ENCODE data around the gene SSH2.

Gene SSH2

DNA sequence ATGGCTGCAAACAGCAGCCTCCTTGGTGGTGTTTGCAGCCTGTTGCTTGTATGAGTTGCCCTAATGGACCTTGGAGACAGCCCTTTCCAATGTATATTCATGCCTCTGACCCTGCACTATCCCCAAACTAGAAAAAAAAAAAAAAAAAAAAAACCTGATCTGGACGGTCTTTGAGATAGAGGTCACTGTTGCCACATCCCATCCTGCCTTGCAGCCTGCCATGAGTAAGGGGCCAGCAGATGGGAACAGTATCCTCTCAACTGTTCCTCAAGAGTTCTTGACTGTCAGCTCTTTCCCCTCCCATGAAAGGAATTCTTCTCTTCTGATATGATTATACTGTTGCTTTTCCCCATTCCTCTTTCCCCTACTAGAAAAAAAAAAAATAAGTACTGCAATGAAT, 152.4 kb downstream of the SSH2 start:
- DNase-seq (ENCODE audit: low read depth): no peak

GRCh38 chr17:29776026-29776425, 154.0 kb downstream of the SSH2 start:
- no peak for DNase-seq (ENCODE audit: low read depth)

- no peak for DNase-seq (ENCODE audit: low read depth)
These were observed 157.0 kb downstream of the SSH2 start for GRCh38 chr17:29772981-29773380.

DNA sequence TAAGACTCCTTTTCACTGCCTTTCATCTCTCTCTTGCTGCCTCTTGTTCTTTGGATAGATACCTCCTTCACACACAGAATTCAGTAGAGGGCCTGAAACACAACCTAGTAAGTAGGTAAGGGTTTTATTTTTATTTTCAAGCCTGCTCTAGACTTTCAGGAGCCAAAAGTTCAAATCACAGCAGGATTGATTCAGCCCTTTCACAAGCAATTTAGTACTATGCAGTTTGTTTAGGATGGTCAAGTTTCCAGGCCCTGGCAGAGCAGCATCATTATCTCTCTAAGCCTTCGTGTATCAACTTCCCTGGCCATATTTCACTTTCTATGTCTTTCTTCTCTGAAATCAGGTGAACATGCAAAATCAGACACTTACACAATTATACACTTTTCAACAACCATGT, 158.5 kb downstream of the SSH2 start:
- no peak for DNase-seq (ENCODE audit: low read depth)

DNA sequence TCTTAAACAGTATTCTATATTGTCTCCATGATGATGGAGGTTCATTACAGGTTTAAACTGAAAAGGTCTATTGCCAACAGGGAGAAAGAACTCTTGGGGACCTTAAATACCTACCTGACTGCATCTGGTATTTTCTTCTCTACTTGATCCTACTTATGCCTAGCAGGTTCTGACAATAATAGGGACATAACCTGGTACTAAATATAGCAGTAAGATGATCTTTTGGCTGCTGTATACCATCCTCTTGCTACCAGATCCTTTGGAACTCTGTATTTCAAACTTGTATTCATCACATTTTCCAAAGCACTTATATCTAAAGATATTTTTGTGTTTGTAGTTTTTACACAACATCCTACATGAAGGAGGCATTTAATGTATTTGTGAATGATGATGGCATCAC, 160.8 kb downstream of the SSH2 start:
- DNase-seq (ENCODE audit: low read depth): no peak

- no peak for DNase-seq (ENCODE audit: low read depth)
These were observed 163.2 kb downstream of the SSH2 start for GRCh38 chr17:29766796-29767327.

DNA sequence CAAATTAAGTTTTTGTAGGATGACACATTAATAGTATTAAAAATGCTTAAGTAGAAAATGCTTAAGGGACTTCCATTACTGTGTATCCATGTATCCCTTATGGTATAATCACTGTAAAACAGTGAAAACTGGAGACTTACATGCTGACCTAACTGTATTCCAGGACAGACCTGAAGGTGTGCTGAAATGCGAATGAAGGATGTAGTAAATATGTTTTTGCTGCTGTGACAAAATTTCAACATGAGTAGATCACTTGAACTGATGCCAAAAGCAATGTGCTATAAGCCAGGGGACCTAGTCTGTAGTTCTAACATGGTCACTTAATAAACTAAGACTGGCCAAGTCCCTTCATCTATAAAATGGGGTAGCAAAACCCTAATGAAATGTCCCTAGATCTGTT, 165.3 kb downstream of the SSH2 start:
- DNase-seq (ENCODE audit: low read depth): no peak

GRCh38 chr17:29764217-29764616, 165.8 kb downstream of the SSH2 start:
- DNase-seq (ENCODE audit: low read depth): no peak

- DNase-seq (ENCODE audit: low read depth): no peak
These were observed 166.8 kb downstream of the SSH2 start for GRCh38 chr17:29763273-29763672.

GRCh38 chr17:29761040-29761761, 168.8 kb downstream of the SSH2 start:
- peak; percentile 67 for DNase-seq (ENCODE audit: low read depth)

- DNase-seq (ENCODE audit: low read depth): no peak
These were observed 169.6 kb downstream of the SSH2 start for GRCh38 chr17:29760279-29761039.

DNA sequence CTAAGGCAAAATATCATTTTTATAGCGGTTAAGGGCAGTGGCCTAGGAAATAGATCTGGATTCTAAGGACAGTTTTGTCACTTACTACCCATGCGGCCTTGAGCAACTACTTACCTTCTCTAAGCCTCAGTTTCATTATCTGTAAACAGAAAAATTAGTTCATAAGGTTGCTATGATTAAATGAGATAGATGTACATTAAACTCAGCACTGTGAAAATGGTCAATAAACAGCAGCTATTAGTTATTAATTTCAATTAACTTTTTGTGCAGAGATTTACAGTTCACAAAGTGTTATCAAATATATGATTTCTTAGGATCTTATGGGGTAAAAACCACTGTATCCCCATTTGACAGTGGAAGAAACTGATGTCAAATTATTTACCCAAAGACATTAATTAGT, 171.8 kb downstream of the SSH2 start:
- no peak for DNase-seq (ENCODE audit: low read depth)

GRCh38 chr17:29757788-29758187, 172.2 kb downstream of the SSH2 start:
- DNase-seq (ENCODE audit: low read depth): no peak

DNA sequence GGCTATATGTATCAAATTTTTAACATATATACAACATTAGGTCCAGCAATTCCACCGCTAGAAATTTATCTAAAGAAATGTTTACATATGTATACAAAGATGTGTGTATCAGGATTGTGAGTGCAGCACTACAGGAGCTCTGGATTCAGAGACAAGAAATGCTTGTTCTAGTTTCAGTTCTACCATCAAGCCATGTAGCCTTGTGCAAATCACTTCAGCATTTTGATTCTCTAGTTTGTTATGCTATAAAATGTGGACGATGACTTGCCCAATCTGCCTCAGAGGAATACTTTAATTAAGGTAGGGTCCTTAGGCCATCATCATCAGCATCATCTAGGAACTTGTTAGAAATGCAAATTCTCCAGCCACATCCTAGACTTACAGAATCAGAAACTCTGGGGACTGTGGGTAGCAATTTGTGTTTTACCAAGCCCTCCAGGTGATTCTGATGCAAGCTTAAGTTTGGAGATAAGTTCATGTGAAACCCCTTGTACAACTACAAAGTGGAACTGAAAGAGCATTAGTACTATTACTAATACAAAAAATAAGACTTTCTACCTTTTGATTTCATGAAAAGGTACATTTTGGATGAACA, 176.1 kb downstream of the SSH2 start:
- no peak for DNase-seq (ENCODE audit: low read depth)

DNA sequence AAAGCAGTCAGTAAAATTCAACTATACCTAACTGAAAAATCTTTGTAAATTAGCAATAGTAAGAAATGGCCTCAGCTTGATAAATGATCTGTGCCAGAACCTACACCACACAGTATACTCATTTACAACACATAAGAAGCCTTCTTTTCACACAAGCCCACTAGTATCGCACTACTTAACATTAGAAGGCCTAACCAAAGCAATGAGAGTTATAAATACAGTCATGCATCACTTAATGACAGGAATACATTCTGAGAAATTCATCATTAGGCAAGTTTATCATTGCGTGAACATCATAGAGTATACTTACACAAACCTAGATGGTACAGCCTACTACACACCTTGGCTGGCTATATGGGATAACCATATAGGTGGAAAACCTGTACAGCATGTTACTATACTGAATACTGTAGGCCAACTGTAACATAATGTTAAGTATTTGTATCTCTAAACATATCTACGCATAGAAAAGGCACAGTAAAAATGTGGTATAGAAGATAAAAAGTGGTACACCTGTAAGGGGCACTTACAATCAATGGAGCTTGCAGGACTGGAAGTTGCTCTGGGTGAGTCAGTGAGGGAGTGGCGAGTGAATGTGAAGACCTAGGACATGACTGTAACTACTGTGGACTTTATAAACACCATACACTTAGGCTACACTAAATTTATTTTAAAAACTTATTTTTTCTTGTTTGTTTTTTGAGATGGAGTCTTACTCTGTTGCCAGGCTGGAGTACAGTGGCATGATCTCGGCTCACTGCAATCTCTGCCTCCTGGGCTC, 180.8 kb downstream of the SSH2 start:
- DNase-seq (ENCODE audit: low read depth): no peak

DNA sequence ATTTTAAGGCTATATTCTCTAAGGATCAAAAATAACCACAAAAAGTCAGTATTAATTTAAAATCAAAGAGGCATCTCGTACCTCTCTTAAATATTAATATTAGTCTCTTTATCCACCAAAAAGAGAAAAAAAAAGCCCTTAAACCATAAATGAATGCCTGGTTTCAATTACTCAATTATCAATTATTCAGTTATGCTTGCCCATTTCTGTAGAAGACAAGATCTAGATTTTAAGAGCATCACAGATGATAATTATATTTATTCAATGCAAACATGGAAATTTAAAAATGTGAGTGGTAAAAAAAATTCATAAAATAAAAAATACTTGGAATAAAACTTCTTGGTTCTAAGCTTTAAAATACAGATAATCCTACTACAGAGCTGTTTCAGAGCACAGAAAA, 181.6 kb downstream of the SSH2 start:
- DNase-seq (ENCODE audit: low read depth): no peak

- DNase-seq (ENCODE audit: low read depth): no peak
These were observed 182.4 kb downstream of the SSH2 start for GRCh38 chr17:29747660-29748059.

DNA sequence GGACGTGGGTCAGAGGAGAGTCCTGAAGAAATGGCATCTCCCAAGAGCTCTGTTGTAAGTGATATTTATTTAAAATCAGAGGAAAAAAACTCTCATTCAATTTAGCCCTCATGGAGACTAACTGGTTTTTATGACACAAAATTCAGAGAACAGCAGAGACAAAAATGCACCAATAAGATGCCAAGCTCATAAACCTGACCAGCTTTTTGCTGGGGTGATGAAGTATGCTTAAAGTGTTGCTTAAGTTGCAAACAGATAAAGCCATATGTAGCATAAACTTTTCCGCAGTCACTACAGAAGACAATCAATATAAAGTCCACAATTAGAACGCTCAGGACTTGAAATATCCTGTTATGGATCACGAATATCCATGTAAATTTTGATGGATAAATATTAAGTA, 183.4 kb downstream of the SSH2 start:
- no peak for DNase-seq (ENCODE audit: low read depth)

- DNase-seq (ENCODE audit: low read depth): no peak
These were observed 185.9 kb downstream of the SSH2 start for GRCh38 chr17:29744121-29744520.

- no peak for DNase-seq (ENCODE audit: low read depth)
These were observed 187.9 kb downstream of the SSH2 start for GRCh38 chr17:29742210-29742513.

DNA sequence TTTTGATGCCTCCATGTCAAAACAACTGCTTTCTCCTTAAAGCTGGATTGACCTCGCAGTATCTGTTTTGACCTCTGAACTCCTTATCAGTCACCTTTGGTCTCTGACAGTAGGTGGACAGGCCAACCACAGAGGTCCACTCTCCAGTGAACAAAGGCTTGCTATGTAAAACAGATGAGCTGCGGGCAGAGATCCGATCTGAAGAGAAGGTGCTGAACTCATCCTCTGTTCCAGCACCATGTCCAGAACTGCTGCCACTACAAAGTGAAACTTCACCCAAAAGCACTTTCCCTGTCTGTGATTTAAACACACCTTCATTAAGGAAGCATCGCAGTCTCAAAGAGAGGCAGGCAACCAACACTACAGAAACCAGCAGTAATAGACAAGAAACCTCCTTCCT, 190.0 kb downstream of the SSH2 start:
- no peak for DNase-seq (ENCODE audit: low read depth)

- DNase-seq (ENCODE audit: low read depth): no peak
These were observed 195.4 kb downstream of the SSH2 start for GRCh38 chr17:29734640-29735039.

GRCh38 chr17:29733166-29733565, 196.9 kb downstream of the SSH2 start:
- DNase-seq (ENCODE audit: low read depth): no peak
